ENCODE results near the gene ODAD4.
"Not testable (repeated sequence)": the region's sequence is repeated elsewhere in the genome, so short reads cannot be mapped to it uniquely, and the experiment has no call there.

The ODAD4 gene

GRCh38 chr17:41910701-41911391 lies 19.6 kb upstream of the ODAD4 start:
- in situ Hi-C loops (cut with MboI; ENCODE audit: low sequenced_read_pairs) = no loop called here

GRCh38 chr17:41912925-41913324 lies 17.5 kb upstream of the ODAD4 start:
- in situ Hi-C loops (cut with MboI; ENCODE audit: low sequenced_read_pairs) = no loop called here

- in situ Hi-C loops (cut with MboI; ENCODE audit: low sequenced_read_pairs) = no loop called here
Measured at GRCh38 chr17:41913798-41914197, 16.6 kb upstream of the ODAD4 start.

- in situ Hi-C loops (cut with MboI; ENCODE audit: low sequenced_read_pairs) = no loop called here
Measured at GRCh38 chr17:41914358-41914766, 16.1 kb upstream of the ODAD4 start.

GRCh38 chr17:41915020-41915419 lies 15.4 kb upstream of the ODAD4 start:
- in situ Hi-C loops (cut with MboI; ENCODE audit: low sequenced_read_pairs) = no loop called here

- in situ Hi-C loops (cut with MboI; ENCODE audit: low sequenced_read_pairs) = no loop called here
Measured at GRCh38 chr17:41915566-41915965, 14.9 kb upstream of the ODAD4 start.

- in situ Hi-C loops (cut with MboI; ENCODE audit: low sequenced_read_pairs) = no loop called here
Measured at GRCh38 chr17:41917192-41917591, 13.2 kb upstream of the ODAD4 start.

GRCh38 chr17:41917679-41918313 lies 12.6 kb upstream of the ODAD4 start:
- in situ Hi-C loops (cut with MboI; ENCODE audit: low sequenced_read_pairs) = no loop called here

- in situ Hi-C loops (cut with MboI; ENCODE audit: low sequenced_read_pairs) = no loop called here
Measured at GRCh38 chr17:41918314-41919164, 11.9 kb upstream of the ODAD4 start, which contains the start of gene ACLY. Gene ACLY (minus strand): TSS chr17:41918951. CDS start chr17:41913873, 5,078 bp downstream.

GRCh38 chr17:41919165-41919817 lies 11.1 kb upstream of the ODAD4 start:
- in situ Hi-C loops (cut with MboI; ENCODE audit: low sequenced_read_pairs) = no loop called here

GRCh38 chr17:41919840-41920579 lies 10.4 kb upstream of the ODAD4 start:
- in situ Hi-C loops (cut with MboI; ENCODE audit: low sequenced_read_pairs) = no loop called here

GRCh38 chr17:41920580-41920955 lies 9.8 kb upstream of the ODAD4 start:
- in situ Hi-C loops (cut with MboI; ENCODE audit: low sequenced_read_pairs) = no loop called here

- in situ Hi-C loops (cut with MboI; ENCODE audit: low sequenced_read_pairs) = no loop called here
Measured at GRCh38 chr17:41925991-41926590, 4.3 kb upstream of the ODAD4 start.

- in situ Hi-C loops (cut with MboI; ENCODE audit: low sequenced_read_pairs) = no loop called here
Measured at GRCh38 chr17:41928693-41929251, 1.6 kb upstream of the ODAD4 start.

GRCh38 chr17:41930833-41931156 lies 378 bp downstream of the ODAD4 start:
- in situ Hi-C loops (cut with MboI; ENCODE audit: low sequenced_read_pairs) = not testable (repeated sequence)

GRCh38 chr17:41931715-41932114 lies 1.3 kb downstream of the ODAD4 start:
- in situ Hi-C loops (cut with MboI; ENCODE audit: low sequenced_read_pairs) = not testable (repeated sequence)

GRCh38 chr17:41932816-41933389 lies 2.5 kb downstream of the ODAD4 start:
- in situ Hi-C loops (cut with MboI; ENCODE audit: low sequenced_read_pairs) = no loop called here

- in situ Hi-C loops (cut with MboI; ENCODE audit: low sequenced_read_pairs) = no loop called here
Measured at GRCh38 chr17:41935641-41936040, 5.2 kb downstream of the ODAD4 start.
